WERI-Rb-1 (cell line): ENCODE results near the gene IZUMO4.

Experiments
- DNase-seq: peaks from one replicate; pipeline ENCODE4 v3.0.0-alpha.2; 2020
- H3K27ac ChIP-seq: fragments of 250-450 bp; sonication (Bioruptor Pico); 2 replicates; pipeline ENCODE4 v1.5.1; 2020; ENCODE audit warnings: mild to moderate bottlenecking, moderate library complexity
- H3K27me3 ChIP-seq: fragments of 250-450 bp; sonication (Bioruptor Pico); 2 replicates; pipeline ENCODE4 v1.5.1; 2021; ENCODE audit warnings: mild to moderate bottlenecking, low read depth, moderate library complexity; ENCODE audit not compliant: insufficient read depth, severe bottlenecking
- H3K36me3 ChIP-seq: fragments of 250-450 bp; sonication (Bioruptor Pico); 2 replicates; pipeline ENCODE4 v1.5.1; 2020; ENCODE audit warnings: mild to moderate bottlenecking, moderate library complexity
- H3K4me3 ChIP-seq: 2 replicates; pipeline ENCODE4 v1.5.1; 2011; ENCODE audit warnings: low read depth, mild to moderate bottlenecking, control low read depth, low read length
- H3K9me3 ChIP-seq: fragments of 250-450 bp; sonication (Bioruptor Pico); 2 replicates; pipeline ENCODE4 v1.5.1; 2021; ENCODE audit warnings: mild to moderate bottlenecking, moderate library complexity; ENCODE audit not compliant: severe bottlenecking
- TF ChIP-seq, protein P1 (sequence below): IDR thresholded peaks from 2 replicates; pipeline ENCODE4 v1.5.1; 2011; ENCODE audit warnings: low read depth, mild to moderate bottlenecking, control low read depth, inconsistent platforms, low read length

The IZUMO4 gene

DNA sequence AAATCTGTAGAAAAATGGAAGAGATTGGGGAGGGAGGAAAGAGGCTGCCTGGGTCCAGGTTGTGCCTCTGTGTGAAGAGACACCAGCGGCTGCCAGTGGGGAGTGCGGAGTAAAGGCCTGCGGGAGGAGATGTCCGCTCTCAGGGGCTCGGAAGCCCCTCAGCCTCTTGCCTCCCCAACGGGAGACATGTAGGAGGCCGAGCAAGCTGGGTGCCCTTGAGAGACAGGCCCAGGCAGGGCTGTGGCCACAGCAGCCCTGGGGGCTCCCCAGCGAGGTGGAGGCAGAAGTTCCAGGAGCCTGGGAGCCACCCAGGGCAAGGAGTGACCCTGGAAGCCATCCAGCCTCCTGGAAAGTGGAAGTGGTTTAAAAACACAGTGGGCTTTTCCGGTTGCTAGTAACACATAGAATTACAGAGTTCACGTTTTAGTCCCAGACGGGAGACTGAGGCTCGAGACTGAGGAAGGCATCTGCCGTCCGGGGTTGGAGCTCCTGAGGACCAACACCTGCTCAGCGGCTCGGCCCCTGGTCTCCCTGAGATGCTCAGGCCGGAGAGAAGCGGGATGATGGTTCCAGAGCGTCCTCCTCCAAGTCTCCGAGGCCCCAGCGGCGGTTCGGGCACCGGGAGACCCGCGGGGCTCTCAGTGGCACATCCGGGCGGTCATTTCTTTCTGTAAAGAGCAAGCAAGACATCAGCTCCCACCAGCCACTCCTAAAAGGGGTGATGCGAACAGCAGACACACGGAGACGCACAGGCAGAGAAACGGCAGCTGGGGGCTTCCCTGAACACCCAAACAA lies 23.8 kb upstream of the IZUMO4 start:
- Histone ChIP-seq H3K9me3 (no peaks in the 10 kb centered on the region), H3K27me3 (no peaks in the 10 kb centered on the region), H3K36me3 (peaks cover 42% of the 10 kb centered on the region), H3K27ac (no peak overlapping the region), H3K4me3 (no peak overlapping the region)
- no peak for DNase-seq
- TF ChIP-seq, protein P1, sequence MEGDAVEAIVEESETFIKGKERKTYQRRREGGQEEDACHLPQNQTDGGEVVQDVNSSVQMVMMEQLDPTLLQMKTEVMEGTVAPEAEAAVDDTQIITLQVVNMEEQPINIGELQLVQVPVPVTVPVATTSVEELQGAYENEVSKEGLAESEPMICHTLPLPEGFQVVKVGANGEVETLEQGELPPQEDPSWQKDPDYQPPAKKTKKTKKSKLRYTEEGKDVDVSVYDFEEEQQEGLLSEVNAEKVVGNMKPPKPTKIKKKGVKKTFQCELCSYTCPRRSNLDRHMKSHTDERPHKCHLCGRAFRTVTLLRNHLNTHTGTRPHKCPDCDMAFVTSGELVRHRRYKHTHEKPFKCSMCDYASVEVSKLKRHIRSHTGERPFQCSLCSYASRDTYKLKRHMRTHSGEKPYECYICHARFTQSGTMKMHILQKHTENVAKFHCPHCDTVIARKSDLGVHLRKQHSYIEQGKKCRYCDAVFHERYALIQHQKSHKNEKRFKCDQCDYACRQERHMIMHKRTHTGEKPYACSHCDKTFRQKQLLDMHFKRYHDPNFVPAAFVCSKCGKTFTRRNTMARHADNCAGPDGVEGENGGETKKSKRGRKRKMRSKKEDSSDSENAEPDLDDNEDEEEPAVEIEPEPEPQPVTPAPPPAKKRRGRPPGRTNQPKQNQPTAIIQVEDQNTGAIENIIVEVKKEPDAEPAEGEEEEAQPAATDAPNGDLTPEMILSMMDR, result no peak

DNA sequence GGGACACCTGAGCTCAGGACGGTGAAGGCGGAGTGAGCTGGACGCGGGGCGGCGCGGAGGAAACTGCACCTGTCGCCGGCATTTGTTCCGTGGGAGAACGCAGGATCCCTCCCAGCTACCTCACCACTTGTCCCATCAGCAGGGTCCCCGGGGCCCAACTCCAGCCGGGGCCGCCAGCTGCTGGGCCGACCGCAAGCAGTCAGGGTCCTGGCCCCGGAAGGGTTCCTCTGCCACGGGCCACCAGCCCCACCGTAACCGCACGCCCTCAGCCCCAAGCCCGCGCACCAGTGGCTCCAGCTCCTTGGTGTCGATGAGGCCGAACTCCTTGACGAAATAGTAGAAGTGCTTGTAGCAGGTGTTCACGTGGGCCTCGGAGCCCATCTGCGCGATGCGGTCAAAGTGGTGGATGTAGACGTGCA lies 20.2 kb upstream of the IZUMO4 start:
- Histone ChIP-seq H3K36me3 (peaks cover 41% of the 10 kb centered on the region), H3K27ac (no peak overlapping the region), H3K9me3 (no peaks in the 10 kb centered on the region), H3K4me3 (no peak overlapping the region), H3K27me3 (no peaks in the 10 kb centered on the region)
- TF ChIP-seq, protein P1, result no peak
- DNase-seq, result no peak

- Histone ChIP-seq H3K36me3 (peaks cover 33% of the 10 kb centered on the region), H3K4me3 (no peak overlapping the region), H3K9me3 (no peaks in the 10 kb centered on the region), H3K27me3 (no peaks in the 10 kb centered on the region), H3K27ac (no peak overlapping the region)
- TF ChIP-seq, protein P1, result no peak
- DNase-seq, result no peak
These were observed 19.3 kb upstream of the IZUMO4 start for GRCh38 chr19:2077398-2077797.

DNA sequence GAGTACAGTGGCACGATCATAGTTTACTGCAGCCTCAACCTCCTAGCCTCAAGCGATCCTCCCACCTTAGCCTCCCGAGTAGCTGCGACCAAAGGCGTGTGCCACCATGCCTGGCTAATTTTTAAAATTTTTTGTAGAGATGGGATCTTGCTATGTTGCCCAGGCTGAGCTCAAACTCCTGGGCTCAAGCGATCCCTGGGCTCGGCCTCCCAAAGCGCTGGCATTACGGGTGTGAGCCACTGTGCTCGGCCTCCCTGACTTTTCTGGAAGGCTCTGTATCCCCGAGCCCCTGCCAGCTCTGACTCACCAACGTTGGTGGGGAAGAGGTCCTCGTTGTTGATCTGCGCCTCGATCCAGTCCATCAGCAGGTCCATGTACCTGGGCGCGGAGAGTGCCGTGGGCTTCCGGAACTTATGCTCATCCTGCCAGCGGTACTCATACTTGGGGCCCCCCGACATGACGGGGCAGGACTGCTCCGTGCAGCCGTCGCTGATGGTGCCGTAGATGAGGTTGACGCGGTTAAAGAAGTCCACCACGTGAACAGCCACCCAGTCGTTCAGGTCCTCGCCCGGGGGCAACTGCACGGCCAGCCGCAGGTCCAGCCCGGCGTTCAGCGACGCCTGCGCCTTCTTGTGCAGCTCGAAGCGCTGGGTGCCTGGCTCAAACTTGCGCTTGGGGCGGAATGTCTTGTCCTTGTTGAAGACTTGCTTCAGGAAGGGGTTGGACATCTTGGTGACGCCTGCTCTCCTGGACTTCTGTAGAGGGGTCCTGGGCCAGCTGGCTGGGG lies 18.7 kb upstream of the IZUMO4 start:
- Histone ChIP-seq H3K27ac (no peak overlapping the region), H3K4me3 (no peak overlapping the region), H3K36me3 (peaks cover 28% of the 10 kb centered on the region), H3K9me3 (no peaks in the 10 kb centered on the region), H3K27me3 (no peaks in the 10 kb centered on the region)
- no peak for DNase-seq
- TF ChIP-seq, protein P1, result no peak

- TF ChIP-seq, protein P1, result no peak
- peaks cover 27% of the 10 kb centered on the region for H3K36me3 ChIP-seq
- H3K27ac ChIP-seq, result no peak overlapping the region
- H3K4me3 ChIP-seq, result no peak overlapping the region
- H3K9me3 ChIP-seq, result no peaks in the 10 kb centered on the region
- no peak for DNase-seq
- H3K27me3 ChIP-seq, result no peaks in the 10 kb centered on the region
These were observed 17.4 kb upstream of the IZUMO4 start for GRCh38 chr19:2079076-2079864.
